IMR-90 (cell line): ENCODE results near the gene CCNK.

ENCODE experiments used
- POLR2A ChIP-seq: IDR thresholded peaks from 2 replicates; pipeline ENCODE4 v1.6.1; 2012; ENCODE audit warnings: mild to moderate bottlenecking, low read depth, low read length
- TF ChIP-seq, protein P1 (sequence below): conservative IDR thresholded peaks from 2 replicates; pipeline ENCODE4 v1.5.1; 2012; ENCODE audit warnings: mild to moderate bottlenecking, low read depth, low read length, improper control_type of control experiment
- TF ChIP-seq, protein P2 (sequence below): fragments of 150-350 bp; IDR thresholded peaks from 2 replicates; pipeline ENCODE4 v1.6.1; 2016; ENCODE audit warnings: low read depth, mild to moderate bottlenecking, low read length, moderate library complexity, borderline replicate concordance

DNA sequence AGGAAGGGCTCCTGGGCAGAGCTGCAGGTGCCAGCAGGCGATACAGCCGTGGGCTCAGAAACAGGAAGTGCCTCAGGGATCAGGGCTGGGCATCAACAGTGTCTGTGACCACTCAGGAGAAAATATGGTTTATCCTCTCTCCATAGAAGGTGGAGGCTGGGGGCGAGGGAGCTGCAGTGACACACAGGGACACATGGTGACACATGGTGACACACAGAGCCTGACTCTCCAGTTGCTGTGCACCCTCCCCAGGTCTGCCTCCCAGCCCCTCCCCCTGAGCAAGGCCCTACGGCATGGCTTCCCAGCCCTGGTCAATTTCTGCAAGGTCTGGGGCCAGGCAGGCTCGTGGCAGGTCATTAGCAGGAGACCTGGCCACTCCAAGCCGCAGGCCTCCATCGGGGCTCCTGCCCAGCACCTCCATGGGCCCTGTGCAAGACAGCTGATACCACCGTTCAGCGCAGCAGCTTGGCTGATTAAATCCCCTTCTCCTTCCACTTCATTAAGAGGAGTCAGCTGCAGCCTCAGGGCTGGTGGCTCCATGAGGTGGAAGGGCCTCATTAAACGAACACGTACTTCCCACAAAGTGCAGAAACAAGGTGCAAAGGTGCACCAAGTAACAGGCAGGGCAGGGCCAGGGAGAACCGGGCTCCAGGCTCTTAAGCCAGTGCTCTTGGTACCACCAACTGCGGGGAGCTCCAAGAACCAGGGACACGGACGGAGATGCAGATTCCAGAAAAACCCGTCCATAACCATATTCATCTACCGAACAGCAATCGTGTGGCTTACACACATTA, 60.7 kb downstream of the CCNK start:
- TF ChIP-seq, protein P1, sequence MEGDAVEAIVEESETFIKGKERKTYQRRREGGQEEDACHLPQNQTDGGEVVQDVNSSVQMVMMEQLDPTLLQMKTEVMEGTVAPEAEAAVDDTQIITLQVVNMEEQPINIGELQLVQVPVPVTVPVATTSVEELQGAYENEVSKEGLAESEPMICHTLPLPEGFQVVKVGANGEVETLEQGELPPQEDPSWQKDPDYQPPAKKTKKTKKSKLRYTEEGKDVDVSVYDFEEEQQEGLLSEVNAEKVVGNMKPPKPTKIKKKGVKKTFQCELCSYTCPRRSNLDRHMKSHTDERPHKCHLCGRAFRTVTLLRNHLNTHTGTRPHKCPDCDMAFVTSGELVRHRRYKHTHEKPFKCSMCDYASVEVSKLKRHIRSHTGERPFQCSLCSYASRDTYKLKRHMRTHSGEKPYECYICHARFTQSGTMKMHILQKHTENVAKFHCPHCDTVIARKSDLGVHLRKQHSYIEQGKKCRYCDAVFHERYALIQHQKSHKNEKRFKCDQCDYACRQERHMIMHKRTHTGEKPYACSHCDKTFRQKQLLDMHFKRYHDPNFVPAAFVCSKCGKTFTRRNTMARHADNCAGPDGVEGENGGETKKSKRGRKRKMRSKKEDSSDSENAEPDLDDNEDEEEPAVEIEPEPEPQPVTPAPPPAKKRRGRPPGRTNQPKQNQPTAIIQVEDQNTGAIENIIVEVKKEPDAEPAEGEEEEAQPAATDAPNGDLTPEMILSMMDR: no peak
- TF ChIP-seq POLR2A: no peak
- TF ChIP-seq, protein P2, sequence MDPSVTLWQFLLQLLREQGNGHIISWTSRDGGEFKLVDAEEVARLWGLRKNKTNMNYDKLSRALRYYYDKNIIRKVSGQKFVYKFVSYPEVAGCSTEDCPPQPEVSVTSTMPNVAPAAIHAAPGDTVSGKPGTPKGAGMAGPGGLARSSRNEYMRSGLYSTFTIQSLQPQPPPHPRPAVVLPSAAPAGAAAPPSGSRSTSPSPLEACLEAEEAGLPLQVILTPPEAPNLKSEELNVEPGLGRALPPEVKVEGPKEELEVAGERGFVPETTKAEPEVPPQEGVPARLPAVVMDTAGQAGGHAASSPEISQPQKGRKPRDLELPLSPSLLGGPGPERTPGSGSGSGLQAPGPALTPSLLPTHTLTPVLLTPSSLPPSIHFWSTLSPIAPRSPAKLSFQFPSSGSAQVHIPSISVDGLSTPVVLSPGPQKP: no peak
